LNCaP clone FGC (cell line): ENCODE data around the gene AMZ2.

ENCODE experiments used
- DNase-seq: peaks from one replicate; pipeline ENCODE4 v3.0.0-alpha.2; 2011; ENCODE audit warnings: low read depth
- H3K4me3 ChIP-seq: 2 replicates; pipeline ENCODE4 v1.5.1; 2011; ENCODE audit warnings: mild to moderate bottlenecking, low read depth, low read length, control low read depth
- CTCF ChIP-seq: IDR thresholded peaks from 2 replicates; pipeline ENCODE4 v1.5.1; 2012; ENCODE audit warnings: mild to moderate bottlenecking; ENCODE audit not compliant: control insufficient read depth, insufficient read depth; ENCODE audit errors: extremely low read depth

The AMZ2 gene

GRCh38 chr17:68299817-68300216 lies 52.0 kb downstream of the AMZ2 start:
- H3K4me3 ChIP-seq: no peak overlapping the region
- no peak for DNase-seq
- no peak for TF ChIP-seq CTCF

GRCh38 chr17:68301438-68301959 lies 53.7 kb downstream of the AMZ2 start:
- no peak for TF ChIP-seq CTCF
- no peak overlapping the region for H3K4me3 ChIP-seq
- no peak for DNase-seq

GRCh38 chr17:68302066-68302564 lies 54.3 kb downstream of the AMZ2 start:
- DNase-seq: no peak
- no peak for TF ChIP-seq CTCF
- no peak overlapping the region for H3K4me3 ChIP-seq

GRCh38 chr17:68302666-68303065 lies 54.8 kb downstream of the AMZ2 start:
- H3K4me3 ChIP-seq: no peak overlapping the region
- no peak for TF ChIP-seq CTCF
- DNase-seq: no peak

GRCh38 chr17:68304706-68305105 lies 56.9 kb downstream of the AMZ2 start:
- TF ChIP-seq CTCF: no peak
- H3K4me3 ChIP-seq: no peak overlapping the region
- no peak for DNase-seq

GRCh38 chr17:68305142-68305541 lies 57.3 kb downstream of the AMZ2 start:
- H3K4me3 ChIP-seq: no peak overlapping the region
- no peak for DNase-seq
- no peak for TF ChIP-seq CTCF
